ENCODE results near the gene RNASE7.

RNASE7 gene

GRCh38 chr14:21081521-21082142 lies 39.5 kb downstream of the RNASE7 start:
- TF ChIP-seq CTCF (IDR thresholded peaks at IDR 0.05; ENCODE audit: insufficient read depth, missing control alignments): no peak
- DNase-seq (ENCODE audit: insufficient read length, low spot score) (no peak), FAIRE-seq (no peak)

- no peak for TF ChIP-seq CTCF (IDR thresholded peaks at IDR 0.05; ENCODE audit: insufficient read depth, missing control alignments)
- FAIRE-seq (no peak), DNase-seq (ENCODE audit: insufficient read length, low spot score) (no peak)
Observed at GRCh38 chr14:21083565-21084325, 41.6 kb downstream of the RNASE7 start.

GRCh38 chr14:21084396-21084795 lies 42.2 kb downstream of the RNASE7 start:
- no peak for TF ChIP-seq CTCF (IDR thresholded peaks at IDR 0.05; ENCODE audit: insufficient read depth, missing control alignments)
- DNase-seq (ENCODE audit: insufficient read length, low spot score) (no peak), FAIRE-seq (no peak)

GRCh38 chr14:21084998-21085853 lies 43.1 kb downstream of the RNASE7 start:
- no peak for TF ChIP-seq CTCF (IDR thresholded peaks at IDR 0.05; ENCODE audit: insufficient read depth, missing control alignments)
- no peak for FAIRE-seq

GRCh38 chr14:21086908-21087293 lies 44.7 kb downstream of the RNASE7 start:
- FAIRE-seq (no peak), DNase-seq (ENCODE audit: insufficient read length, low spot score) (no peak)
- TF ChIP-seq CTCF (IDR thresholded peaks at IDR 0.05; ENCODE audit: insufficient read depth, missing control alignments): no peak

More at GRCh38 chr14:21084998-21085853, 43.1 kb downstream of the RNASE7 start:
- DNase-seq (ENCODE audit: insufficient read length, low spot score): no peak

- TF ChIP-seq CTCF (IDR thresholded peaks at IDR 0.05; ENCODE audit: insufficient read depth, missing control alignments): no peak
- no peak for FAIRE-seq
- peak; percentile 31 for DNase-seq (ENCODE audit: insufficient read length, low spot score)
Observed at GRCh38 chr14:21087294-21088091, 45.3 kb downstream of the RNASE7 start.
